A204.1 (cell line): Measurements from ENCODE around the gene PIPOX.

Experiments used
- FAIRE-seq: peaks from 2 replicates; lab custom pipeline; 2012; peaks lifted over from hg19 to GRCh38; lab: Jason Lieb, UNC

Gene PIPOX

DNA sequence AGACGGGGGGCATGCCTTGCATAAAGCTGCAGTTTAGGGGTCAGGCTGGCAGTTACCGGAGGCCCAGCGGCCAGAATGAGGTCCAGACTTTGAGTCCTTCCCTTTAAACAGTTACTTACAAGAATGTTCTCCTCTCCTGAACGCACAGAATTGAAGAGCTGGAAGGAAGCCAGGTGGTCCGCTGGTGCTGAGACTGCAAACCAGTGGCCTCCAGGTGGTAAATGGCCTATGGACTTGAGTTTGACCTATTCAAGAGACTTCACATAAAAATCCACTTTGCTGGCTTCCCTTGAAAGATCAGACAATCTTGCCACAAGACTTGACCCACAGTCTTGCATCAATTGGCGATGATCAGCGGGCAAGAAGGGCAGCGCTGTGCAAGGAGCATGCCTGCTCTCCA is 22.4 kb upstream of the PIPOX start:
- no peak for FAIRE-seq

DNA sequence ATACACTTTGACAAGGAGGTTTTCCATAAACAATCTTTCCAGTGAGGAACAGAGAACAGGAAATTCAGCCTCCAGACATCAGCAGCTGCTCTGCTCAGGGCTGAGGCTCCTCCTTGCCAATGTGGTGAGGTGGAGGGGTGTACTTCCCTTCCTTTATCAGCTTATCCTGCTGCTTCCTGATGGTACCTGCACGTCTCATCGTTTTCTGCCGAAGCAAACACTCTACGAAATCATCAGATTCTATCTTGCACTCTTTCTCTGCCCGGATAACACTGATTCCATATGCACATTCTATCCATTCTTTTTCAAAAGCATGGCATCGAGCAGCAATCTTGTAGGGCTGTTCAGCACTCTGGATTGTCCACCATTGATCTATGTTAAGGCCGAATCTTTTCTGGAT is 21.7 kb upstream of the PIPOX start:
- FAIRE-seq = no peak

DNA sequence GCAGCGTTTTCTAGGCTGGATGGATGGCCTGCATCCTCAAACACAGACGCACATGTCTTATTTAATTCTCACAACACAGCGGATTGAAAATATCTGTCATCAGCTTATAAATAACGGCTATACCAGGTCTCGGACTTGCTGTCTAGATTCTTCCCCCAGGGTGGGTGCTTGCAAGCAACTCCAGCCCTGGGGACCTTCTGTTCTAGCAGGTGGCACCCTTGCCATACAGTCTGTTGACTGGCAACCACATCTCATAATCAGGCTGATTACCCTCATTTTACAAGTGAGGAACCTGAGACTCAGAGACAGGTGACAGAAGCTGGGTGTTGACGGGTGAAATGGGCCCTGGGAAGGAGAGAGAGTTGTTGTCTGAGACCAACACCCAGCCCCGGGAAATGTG is 20.9 kb upstream of the PIPOX start:
- FAIRE-seq = no peak

GRCh38 chr17:29024316-29024952 is 18.5 kb upstream of the PIPOX start:
- FAIRE-seq = no peak

DNA sequence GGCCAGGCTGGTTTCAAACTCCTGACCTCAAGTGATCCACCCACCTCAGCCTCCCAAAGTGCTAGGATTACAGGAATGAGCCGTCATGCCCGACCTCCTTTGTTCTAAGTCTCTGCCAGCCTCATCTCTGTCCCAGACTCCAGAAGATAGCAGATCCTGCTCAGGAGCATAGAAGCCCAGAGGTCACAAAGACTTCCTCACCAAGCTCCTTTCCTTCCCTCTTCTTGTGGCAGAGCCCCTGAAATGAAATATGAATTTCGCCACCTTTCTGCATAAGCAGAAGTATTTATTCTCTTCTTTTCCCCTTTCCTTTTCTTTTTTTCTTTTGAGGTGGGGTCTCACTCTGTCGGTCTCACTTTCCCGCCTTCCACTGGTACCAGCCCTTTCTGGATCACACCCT is 11.5 kb upstream of the PIPOX start:
- FAIRE-seq = no peak

- FAIRE-seq = no peak
Observed at GRCh38 chr17:29032013-29032856, 10.7 kb upstream of the PIPOX start.

DNA sequence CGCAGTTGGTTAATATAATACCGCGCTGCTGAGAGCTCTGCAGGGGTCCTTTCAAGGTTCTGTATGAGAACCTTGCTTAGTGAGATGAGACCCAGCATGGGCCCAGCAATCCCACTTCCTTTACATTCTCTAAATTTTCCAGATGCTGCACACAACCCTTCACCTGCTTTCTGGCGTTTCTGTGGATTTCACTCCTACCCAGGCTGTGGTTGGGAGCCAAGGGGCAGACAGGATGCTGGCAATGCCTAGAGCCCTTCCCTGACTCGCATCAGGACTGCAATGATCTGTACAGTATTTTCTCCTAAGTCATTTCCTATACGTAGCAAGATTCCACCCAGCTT is 10.1 kb upstream of the PIPOX start:
- FAIRE-seq = no peak

DNA sequence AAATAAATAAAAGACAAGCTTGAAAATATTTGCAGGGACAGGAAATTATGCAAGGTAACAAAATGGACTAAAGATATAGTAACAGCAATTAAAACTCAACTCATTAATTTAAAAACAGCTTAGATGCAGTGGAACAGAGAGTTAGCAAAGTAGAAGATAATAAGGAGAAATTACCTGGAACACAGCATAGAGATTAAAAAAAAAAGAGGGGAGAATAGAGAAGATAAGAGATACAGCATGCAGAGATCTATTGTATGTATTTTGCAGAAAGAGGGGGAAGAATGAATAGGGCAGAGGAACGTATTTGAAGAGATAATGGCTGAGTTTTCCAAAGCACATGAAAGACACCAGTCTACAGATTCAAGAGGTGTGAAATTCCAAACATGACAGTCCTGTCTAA is 8.4 kb upstream of the PIPOX start:
- no peak for FAIRE-seq

- FAIRE-seq = no peak
Observed at GRCh38 chr17:29036584-29036983, 6.4 kb upstream of the PIPOX start.

- FAIRE-seq = no peak
Observed at GRCh38 chr17:29037739-29038084, 5.2 kb upstream of the PIPOX start.

GRCh38 chr17:29038085-29038795 is 4.7 kb upstream of the PIPOX start:
- FAIRE-seq = no peak

DNA sequence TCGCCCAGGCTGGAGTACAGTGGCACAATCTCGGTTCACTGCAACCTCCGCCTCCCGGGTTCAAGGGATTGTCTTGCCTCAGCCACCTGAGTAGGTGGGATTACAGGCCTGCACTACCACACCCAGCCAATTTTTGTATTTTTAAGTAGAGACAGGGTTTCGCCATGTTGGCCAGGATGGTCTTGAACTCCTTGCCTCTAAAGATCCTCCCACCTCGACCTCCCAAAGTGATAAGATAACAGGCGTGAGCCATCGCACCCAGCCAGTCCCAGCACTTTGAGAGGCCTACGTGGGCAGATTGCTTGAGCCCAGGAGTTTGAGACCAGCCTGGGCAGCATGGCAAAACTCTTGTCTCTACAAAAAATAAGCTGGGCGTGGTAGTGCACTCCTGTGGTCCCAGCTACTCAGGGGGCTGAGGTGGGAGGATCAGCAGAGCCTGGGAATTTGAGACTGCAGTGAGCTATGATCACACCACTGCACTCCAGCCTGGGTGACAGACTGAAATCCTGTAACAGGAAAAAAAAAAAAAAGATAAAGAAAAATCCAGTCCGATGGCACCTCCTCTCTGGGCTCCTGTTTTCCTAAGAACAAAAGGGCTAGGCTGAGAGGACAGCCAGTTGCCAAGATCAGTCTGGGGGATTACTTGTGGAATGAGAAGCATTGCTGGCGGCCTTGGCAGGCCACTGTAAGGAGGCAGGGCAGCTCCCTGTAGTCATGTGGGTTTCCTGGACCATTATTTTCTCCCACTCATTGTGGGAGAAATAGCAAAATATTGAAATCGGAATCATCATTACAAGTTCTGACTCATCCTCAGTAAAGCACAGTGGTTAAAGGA is 3.0 kb upstream of the PIPOX start:
- no peak for FAIRE-seq

- no peak for FAIRE-seq
Observed at GRCh38 chr17:29041091-29041490, 1.9 kb upstream of the PIPOX start.

DNA sequence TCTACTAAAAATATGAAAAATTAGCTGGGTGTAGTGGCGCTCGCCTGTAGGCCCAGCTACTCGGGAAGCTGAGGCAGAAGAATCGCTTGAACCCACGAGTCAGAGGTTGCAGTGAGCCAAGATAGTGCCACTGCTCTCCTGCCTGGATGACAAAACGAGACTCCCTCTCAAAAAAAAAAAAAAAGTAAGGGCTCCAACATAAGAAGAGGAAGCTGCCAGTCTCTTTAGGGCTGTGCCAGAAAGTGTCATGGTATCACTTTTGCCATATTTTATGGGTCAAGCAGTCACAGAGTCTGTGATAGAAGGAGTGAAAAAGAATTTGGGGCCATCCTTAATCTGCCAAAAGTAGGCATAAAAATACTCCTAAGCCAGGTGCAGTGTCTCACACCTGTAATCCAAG is 1.4 kb upstream of the PIPOX start:
- no peak for FAIRE-seq

- no peak for FAIRE-seq
Observed at GRCh38 chr17:29042026-29042678, 789 bp upstream of the PIPOX start.

DNA sequence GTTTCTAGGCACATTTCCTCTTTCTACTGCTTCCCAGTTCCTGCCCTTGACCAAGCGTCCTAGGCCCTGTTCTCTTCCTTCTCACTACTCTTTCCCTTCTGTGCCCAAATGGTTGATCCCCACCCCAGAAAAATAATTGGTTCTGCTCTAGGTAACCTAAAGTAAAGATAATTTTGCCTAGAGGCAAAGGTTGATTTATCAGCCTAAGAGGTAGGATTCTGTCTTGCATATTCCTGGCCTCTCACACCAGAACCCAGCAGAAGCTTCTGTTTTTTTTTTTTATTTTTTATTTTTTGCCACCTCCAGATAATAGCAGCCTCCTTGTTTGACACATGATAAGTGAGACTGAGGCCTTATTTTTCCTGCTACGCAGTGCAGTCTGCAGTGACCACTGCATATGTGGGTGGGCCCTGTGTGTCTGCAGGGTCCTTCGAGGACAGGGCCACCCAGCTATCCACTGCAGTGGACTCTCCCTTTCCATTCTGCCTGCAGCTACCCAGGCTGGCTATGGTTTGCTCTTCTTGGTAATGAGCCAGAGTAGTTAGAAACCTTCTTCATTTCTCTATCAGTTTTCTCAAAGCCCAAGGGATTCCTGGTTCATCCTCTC is 701 bp downstream of the PIPOX start:
- FAIRE-seq = no peak

- no peak for FAIRE-seq
Observed at GRCh38 chr17:29045026-29045425, 2.1 kb downstream of the PIPOX start.

GRCh38 chr17:29045734-29046472 is 3.0 kb downstream of the PIPOX start:
- no peak for FAIRE-seq

GRCh38 chr17:29046473-29046839 is 3.5 kb downstream of the PIPOX start:
- no peak for FAIRE-seq

GRCh38 chr17:29048440-29049368 is 5.8 kb downstream of the PIPOX start:
- FAIRE-seq = no peak
